KBM-7 (cell line): ENCODE results near the gene RASGRP2.

ENCODE experiments used
- DNase-seq: peaks from one replicate; pipeline ENCODE4 v3.0.0-alpha.2; 2015
- in situ Hi-C: fragments of 300-500 bp; cut with MboI; formaldehyde crosslinking; loops from 2 replicates; pipeline ENCODE4 v1.14.3; 2020; ENCODE audit warnings: low sequenced_read_pairs, low pct_unique_long_range_greater_than_20kb, mixed read lengths

Gene RASGRP2

GRCh38 chr11:64723117-64723906 lies 20.6 kb downstream of the RASGRP2 start, which contains the start of gene NRXN2:
NRXN2 (minus strand) TSS chr11:64723197; CDS start chr11:64713699, 9,498 bp downstream.
- in situ Hi-C loops = no loop called here
- peak; percentile 66 for DNase-seq

- in situ Hi-C loops = no loop called here
Observed at GRCh38 chr11:64722141-64723065, 21.5 kb downstream of the RASGRP2 start.

GRCh38 chr11:64721359-64721699 lies 22.6 kb downstream of the RASGRP2 start:
- in situ Hi-C loops = no loop called here
- DNase-seq = no peak

More at GRCh38 chr11:64722141-64723065, 21.5 kb downstream of the RASGRP2 start:
- no peak for DNase-seq

GRCh38 chr11:64720640-64721358 lies 23.1 kb downstream of the RASGRP2 start:
- in situ Hi-C loops = no loop called here
- DNase-seq = no peak

- no peak for DNase-seq
- in situ Hi-C loops = no loop called here
Observed at GRCh38 chr11:64720167-64720566, 23.8 kb downstream of the RASGRP2 start.

GRCh38 chr11:64719406-64719805 lies 24.5 kb downstream of the RASGRP2 start:
- in situ Hi-C loops = no loop called here
- no peak for DNase-seq

- in situ Hi-C loops = no loop called here
- DNase-seq = no peak
Observed at GRCh38 chr11:64718780-64719124, 25.2 kb downstream of the RASGRP2 start.

GRCh38 chr11:64718084-64718779 lies 25.7 kb downstream of the RASGRP2 start:
- no peak for DNase-seq
- in situ Hi-C loops = no loop called here

- no peak for DNase-seq
- in situ Hi-C loops = no loop called here
Observed at GRCh38 chr11:64717268-64717578, 26.7 kb downstream of the RASGRP2 start.

GRCh38 chr11:64716473-64717267 lies 27.3 kb downstream of the RASGRP2 start:
- in situ Hi-C loops = no loop called here
- DNase-seq = no peak

- DNase-seq = no peak
- in situ Hi-C loops = no loop called here
Observed at GRCh38 chr11:64715756-64716472, 28.0 kb downstream of the RASGRP2 start.

GRCh38 chr11:64715110-64715509 lies 28.8 kb downstream of the RASGRP2 start:
- in situ Hi-C loops = no loop called here

GRCh38 chr11:64714666-64715065 lies 29.3 kb downstream of the RASGRP2 start:
- in situ Hi-C loops = no loop called here
- no peak for DNase-seq

More at GRCh38 chr11:64715110-64715509, 28.8 kb downstream of the RASGRP2 start:
- DNase-seq = no peak

- no peak for DNase-seq
- in situ Hi-C loops = no loop called here
Observed at GRCh38 chr11:64713781-64714363, 30.1 kb downstream of the RASGRP2 start.

- in situ Hi-C loops = no loop called here
- DNase-seq = no peak
Observed at GRCh38 chr11:64713016-64713707, 30.8 kb downstream of the RASGRP2 start.

- in situ Hi-C loops = no loop called here
- no peak for DNase-seq
Observed at GRCh38 chr11:64712430-64713015, 31.4 kb downstream of the RASGRP2 start.

- in situ Hi-C loops = no loop called here
- DNase-seq = no peak
Observed at GRCh38 chr11:64711956-64712362, 32.0 kb downstream of the RASGRP2 start.
